CD4-positive, alpha-beta T cell treated with Interleukin-17A for 4 hours (primary cell): Measurements from ENCODE around the gene MGARP.
"Not testable (repeated sequence)": the region's sequence is repeated elsewhere in the genome, so short reads cannot be mapped to it uniquely, and the experiment has no call there.

Source experiments
- DNase-seq: peaks from one replicate; pipeline ENCODE4 v3.0.0-alpha.2; 2020; ENCODE audit warnings: mixed read lengths

Gene MGARP

DNA sequence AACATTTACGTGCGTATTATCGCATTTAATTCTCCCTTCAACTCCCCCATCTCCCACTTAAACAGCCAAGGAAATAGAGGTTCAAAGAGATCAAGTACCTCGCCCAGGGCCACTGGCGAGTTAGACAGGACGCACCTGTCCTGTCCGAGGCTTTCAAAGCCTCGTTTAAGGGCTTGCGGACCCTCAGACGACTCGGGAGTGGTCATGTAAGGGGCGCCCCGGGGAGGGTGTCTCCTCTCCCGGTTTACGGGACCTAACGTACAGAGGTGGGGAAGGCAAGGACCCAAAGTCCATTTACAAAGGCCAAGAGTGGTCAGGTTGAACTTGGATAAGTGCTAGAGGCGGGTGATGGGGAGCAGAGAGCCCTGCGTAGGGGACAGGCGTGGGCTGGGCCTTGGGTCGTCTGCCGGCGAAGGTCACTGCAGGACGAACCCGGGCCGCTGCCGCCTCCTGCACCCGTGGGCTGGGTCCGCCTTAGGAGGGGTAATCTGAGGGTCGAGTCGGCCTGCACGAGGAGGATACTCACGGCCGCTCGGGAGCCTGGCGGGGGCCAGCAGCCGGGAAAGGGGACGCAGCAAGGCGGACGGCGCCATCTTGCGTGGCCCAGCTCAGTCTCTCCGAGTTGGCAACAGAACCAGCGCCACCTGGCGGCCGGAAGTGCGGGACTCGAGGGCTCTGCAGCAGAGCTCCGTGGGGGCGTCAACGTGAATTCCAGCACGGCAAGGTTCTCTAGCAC, 15.3 kb upstream of the MGARP start:
- peak; percentile 100 for DNase-seq

DNA sequence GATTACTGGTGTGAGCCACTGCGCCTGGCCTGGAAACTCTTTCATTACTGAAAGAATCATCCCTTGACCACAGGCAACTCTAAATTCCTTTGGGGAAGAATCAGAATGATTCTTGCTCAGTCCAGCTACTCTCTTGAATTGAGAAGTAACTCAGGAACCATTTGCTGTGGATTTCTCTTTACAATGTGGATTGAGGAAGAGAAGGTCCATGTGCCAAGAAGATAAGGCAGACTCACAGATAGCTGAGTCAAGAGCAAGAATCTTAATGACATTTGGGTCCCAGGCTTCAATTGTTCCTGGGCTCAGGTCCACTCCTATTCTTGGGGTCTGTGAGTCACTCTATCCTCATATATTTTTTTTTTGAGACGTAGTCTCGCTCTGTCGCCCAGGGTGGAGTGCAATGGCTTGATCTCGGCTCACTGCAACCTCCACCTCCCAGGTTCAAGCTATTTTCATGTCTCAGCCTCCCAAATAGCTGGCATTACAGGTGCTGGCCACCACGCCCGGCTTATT, 6.2 kb upstream of the MGARP start:
- no peak for DNase-seq

DNA sequence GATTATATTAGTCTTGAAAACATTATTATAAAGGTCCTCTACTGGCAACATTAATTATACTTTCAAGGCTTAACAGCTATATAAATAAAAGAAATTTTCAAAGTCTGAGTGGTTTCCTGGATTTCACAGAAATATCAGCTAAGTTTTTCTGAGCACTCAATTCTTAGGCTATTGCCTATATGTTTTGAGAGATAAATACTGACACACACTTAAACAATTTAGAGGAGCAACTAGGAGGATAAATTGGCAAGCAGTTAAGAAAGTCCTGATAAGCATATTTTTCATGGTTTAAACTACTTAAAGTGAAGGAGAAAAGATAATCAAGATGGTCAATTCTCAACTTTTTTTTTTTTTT, 2.7 kb upstream of the MGARP start:
- no peak for DNase-seq

DNA sequence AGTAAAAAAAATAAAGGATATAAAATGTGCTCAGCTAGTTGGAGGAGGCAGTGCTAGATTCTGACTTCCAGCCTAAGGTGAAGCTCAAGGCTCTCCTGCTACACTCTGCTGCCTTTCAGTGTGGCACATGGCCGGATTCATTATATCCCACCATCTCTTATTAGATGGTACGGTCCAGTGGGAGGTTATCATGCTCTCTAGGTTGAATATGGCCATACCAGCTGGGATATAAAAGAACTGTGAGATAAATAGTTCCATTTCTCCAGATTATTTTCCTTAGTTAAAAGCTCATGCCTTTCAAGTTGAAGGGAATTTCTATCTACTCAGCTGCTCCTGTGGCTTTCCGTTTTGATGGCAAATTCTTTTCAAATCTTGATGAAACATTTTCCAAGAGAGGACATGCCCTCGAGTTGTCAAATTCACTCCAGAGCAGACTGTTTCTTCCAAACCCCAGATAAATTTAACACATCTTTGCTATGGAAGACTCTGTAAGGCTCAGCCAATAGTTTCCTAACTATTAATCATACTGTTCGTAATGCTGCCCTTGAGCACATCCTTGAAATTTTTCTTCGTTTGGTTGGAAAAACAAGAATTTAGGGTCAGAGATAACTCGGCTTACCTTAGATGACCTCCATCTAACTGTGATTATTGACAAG, 2.2 kb upstream of the MGARP start:
- DNase-seq, result no peak

DNA sequence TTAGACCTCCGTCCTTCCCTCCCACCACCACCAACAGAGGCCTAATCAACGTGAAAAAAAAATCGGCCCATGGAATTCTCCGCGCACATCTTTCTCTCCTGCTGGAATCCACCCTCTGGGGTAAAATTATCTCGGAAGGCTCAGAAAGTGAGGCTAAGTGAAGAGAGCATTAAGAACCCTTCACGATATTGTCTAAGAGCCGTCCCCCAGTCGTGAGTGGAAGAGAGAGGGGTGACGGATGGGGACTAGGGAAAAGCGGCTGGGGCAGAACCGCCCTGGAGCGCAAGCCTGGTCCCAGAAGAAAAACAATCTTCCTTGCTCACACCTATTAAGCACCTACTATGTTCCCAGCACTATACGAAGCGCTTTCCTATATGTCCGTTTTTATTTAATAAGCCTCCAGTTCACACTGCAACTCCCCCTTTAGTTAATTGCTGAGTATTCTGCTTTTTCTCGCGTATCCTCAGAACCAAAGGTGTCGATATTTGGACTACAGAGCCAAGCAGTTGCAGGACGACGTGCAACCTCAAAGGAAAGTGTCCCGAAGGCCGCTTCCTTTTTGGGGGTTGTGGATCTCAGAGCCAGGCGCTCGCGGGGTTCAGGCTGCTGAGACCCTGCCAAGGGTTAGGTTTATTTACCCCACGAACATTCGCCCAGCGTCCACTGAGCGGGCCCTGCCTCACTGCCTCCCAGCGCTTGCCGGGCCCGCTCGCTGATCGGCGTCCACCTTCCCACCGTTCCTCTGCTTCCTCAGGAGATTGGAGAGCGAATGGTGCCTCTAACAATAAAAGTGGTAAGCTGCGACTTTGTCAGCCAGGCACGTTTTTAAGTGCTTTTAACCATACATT, 889 bp downstream of the MGARP start:
- peak; percentile 11 for DNase-seq

DNA sequence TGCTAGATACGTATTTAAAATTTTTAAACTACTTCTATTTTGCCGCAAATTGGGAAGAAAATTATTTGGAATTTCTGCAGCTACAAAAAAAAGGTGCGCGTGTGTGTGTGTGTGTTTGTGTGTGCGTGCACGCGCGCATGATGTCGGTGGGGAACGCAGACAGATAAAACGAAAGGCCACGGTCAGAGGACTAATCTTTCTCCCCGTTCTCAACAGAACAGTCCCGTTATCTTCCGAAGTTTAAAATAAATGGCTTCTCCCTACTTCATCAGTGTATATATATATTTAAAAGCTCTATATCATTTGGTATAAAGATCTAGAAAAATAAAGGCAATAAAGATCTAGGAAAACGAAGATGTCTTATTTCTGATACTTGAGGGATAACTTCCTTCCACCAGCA, 1.5 kb downstream of the MGARP start:
- DNase-seq, result no peak

DNA sequence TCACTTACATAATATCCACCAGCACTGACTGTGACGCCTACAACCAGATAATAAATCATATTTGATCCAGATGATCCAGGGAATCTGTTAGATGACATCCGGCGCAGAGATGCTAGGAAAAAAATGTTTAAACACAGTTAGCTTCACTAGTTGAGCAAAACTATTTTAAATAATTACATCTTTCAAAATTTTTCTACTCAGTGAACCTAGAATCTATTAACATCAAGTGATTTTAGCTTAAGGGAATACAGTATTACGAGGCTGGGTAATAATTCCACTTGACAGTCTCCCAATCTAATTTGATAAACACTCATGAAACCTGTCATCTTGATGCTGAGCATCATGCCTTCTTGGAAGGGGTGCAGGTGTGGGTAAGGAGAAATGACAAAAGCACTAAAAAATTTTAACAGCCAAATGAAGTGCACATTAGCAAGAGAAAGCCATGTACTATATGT, 4.7 kb downstream of the MGARP start:
- DNase-seq, result no peak

DNA sequence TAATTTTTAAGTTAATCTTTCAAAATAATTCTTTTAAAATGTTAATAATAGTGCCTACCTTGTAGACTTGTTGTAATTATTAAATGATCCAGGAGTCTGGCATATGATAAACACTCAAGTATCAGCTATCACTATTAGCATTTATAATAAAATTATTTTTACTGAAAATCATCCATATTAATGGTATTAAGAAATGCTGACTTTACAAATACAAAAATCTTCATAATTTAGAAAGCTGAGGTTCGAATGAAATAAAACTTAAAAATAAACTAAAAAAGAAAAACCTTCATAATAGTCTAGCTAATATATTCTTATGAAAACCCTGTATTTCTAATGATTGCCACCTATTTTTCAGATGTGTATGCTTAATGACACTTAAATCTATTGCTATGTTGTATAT, 5.2 kb downstream of the MGARP start:
- no peak for DNase-seq

DNA sequence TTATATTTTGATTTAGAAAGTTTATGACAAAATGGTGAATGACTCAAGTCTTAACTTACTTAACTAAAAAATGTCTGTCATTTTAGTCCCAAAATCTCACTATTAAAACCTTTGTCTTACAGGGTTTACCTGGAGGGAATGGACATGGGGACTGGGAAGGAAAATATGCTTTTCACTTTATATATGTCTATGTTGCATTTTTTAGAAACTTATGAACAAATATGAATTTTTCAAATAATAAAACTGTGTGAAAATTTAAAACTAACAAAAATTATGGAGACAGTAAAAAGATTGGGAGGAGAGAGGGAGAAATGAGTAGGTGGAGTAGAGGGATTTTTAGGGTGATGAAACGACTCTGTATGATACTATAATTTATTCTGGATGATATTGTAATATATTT, 6.2 kb downstream of the MGARP start:
- DNase-seq, result no peak

DNA sequence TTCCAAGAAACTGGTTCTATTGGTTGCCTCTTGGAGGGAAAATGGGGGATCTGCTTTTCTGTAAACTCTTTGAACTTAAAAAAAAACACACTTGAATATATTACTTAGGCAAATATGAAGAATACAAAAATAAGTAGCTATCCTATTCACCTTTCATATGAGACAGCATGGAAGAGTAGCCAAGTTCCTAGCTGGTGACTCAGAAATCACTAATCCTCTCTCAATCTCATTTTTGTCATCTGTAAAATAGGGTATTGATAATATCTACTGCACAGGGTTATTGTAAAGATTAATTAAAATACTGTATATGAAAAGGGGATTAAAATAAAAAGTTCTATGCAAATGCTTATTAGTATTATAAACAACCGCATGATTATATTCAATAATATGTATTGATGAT, 12.7 kb downstream of the MGARP start:
- DNase-seq, result no peak

DNA sequence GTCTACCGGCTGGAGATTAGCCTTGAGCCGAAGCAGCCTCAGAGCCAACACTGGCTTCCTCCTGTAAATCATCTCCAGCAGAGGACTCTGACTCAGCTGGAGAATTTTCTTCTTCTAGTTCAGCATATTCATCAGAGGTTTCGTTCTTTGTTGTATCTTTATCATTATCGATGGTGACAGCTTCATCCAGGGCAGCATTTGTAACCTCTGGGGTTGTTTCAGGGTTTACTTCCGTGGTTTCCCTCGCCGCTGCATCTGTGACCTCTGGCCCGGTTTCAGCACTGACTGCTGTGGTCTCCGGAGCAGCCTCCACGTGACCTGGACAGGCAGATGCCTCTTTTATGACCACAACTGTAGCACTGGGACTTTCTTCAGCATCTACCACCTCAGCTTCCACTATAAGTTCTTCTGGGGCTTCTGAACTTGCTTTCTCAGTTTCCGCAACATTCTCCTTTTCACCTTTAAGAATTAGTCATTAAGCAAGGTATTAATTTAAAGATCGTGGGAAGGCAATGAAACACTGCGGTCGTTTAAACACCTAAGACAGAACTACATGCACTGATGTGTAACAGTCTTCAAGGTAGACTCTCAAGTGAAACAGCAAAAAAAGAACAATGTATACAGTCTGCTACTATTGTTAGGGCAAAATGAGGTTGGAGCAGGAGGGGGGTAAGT, 13.3 kb downstream of the MGARP start:
- peak; percentile 66 for DNase-seq

DNA sequence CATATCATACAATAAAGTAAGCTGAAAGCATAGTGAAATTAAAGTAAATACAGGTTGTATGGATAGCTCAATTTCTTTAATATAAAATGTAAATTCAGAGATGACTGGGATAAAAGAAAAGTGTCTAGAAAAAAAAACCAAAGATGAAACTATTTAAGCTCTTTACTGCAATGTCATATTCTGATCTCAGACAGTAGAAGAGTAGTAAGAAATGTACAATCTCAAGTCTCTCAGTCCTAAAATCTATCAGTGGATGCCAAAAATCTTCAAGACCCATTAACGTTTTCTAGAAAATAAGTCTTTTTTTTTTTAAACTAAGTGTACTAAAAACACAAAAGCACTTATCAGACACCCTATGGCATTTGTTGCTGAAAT, 13.8 kb downstream of the MGARP start:
- no peak for DNase-seq

DNA sequence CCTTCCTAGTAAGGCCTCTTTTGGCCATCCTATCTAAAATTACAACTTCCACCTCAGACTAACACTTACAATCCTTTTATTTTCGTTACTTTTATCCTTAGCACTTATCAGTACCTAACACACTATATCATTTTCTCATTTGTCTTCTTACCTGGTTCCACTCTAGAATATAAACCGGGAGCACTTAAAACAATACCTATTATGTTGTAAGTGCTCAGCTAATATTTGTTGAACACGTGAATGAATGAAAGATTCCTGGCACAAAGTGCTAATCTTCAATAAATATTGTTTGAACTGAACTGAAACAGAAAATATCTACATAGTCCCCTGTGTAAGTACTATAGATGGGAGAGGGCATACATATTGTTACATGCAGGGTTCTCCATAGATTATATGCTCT, 14.4 kb downstream of the MGARP start:
- DNase-seq, result no peak

DNA sequence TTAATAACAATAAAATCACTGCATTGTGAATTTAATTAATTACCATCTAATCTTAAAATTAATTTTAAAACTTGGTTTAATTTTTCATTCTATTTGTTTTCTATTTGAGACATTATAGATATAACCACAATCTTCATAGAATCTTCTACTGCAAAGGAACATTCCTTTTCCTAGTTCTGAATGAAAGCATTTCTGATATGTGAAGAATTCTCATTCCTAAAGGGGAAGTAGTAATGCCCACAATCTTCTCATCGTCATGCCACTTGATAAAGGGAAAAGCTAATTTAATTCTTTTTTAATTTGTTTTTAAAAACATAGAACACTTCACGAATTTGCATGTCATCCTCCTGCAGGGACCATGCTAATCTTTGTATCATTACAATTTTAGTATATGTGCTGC, 23.7 kb downstream of the MGARP start:
- DNase-seq, result no peak

DNA sequence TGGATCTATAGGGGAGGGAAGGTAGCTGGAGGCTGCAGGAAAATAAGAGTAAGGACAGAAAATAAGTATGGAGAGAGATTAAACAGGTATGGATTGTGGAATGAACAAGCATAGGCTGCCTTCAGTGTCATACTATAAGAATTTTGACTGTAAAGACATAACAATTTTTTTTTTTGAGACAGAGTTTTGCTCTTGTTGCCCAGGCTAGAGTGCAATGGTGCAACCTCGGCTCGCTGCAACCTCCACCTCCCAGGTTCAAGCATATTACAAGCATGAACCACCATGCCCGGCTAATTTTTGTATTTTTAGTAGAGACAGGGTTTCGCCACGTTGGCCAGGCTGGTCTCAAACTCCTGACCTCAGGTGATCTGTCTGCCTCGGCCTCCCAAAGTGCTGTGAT, 24.4 kb downstream of the MGARP start:
- DNase-seq, result not testable (repeated sequence)

DNA sequence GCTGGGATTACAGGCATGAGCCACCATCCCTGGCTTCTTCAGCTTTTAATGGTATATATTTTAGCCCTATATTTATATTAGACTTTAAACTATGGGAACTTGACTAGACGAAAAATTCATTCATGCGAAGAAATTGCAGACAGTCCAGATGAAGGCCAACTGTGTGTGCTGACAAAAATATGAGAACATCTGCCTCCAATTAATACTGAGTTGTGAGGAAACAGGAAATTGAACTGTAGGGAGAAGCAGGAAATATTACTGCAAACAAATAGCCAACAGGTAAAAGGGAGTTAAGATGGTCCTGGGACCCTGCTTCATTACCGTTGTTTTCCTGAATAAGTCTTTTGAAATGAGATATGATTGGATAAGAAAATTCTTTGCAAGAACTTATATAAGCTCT, 26.3 kb downstream of the MGARP start:
- no peak for DNase-seq

DNA sequence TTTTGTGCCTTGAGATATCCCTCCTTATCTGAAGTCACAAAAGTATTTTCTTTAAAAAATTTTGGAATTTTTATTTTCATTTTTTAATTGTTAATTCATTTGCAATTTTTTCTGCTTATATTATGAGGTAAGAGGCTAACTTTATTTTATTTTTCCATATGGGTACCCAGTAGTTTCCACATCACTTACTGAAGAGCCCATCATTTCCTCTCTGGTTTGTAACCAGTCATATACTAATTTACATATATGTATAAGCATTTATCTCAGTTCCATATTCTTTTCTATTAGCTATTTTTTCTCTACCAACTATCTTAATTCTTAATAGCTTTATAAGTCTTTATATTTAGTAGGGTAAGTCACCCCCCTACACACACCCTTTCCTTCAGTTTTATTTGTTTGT, 27.0 kb downstream of the MGARP start:
- DNase-seq, result no peak

DNA sequence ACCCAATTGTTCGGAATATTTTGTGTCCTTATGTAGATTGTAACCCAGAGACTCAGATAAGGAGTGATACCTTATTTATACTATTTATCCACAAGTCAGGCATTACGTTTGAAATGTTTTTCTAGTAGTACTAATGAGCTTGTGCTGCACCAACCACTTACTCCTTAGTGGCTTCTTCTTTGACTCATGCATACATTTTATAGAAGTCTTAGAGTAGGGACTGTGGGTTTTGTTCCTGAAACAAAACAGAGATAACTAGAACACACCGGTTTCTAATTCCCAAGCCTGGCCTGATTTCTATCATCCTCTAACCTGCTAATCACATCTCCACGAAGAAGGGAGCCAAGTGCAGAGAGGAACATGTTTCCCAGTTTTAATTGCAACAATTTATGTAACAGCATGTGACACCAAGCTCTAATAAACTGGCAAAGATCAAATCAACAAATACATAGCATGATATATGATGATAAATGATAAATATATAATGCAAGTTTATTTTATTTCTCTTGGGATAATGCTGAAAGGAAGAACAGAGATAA, 32.3 kb downstream of the MGARP start:
- DNase-seq, result no peak

DNA sequence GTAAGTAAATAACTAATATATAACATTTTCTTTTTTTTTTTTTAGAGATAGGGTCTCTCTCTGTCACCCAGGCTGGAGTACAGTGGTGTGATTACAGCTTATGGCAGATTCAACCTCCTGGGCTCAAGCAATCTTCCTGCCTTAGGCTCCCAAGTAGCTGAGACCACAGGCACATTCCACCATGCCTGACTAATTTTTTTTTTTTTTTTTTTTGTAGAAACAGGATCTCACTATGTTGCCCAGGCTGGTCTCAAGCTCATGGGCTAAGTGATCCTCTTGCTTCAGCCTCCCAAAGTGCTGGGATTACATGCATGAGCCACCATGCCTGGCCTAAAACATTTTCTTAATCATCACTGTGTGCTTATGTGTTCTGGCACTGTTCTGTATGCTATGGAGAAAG, 32.8 kb downstream of the MGARP start:
- DNase-seq, result no peak

DNA sequence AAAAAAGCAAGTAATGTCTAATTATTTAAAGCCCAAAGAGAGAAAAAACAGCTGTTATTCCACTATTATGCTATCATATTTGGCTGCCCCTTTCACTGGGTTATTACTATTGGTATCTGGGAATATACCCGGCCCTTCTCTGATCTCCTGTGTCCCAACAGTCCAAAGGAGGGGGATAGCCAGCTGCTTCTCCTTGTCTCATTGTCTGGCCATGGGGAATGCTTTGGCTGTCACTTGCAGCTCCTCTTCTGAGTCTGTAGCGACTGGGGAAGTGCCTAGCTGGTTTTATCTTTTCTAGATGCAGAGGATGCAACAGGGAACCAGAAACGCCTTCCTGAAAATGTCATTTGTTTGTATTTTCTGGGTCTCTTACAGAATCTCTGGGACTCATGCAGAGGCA, 33.9 kb downstream of the MGARP start:
- DNase-seq, result no peak

DNA sequence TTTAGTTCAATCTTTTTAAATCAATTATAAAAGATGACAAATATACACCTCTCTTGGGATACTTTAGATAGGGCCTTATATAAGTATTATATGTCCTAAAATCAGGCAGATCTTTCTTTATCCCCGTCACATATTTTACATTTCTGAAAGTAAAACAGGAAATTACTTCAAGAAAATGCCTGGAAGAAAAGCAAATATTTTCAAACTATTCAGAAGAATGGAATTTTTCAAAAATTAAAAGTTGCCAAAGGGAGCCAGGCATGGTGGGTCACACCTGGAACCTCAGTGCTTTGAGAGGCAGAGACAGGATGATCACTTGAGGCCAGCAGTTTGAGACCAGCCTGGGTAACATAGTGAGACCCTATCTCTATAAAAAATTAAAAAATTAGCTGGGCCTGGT, 34.4 kb downstream of the MGARP start:
- no peak for DNase-seq

DNA sequence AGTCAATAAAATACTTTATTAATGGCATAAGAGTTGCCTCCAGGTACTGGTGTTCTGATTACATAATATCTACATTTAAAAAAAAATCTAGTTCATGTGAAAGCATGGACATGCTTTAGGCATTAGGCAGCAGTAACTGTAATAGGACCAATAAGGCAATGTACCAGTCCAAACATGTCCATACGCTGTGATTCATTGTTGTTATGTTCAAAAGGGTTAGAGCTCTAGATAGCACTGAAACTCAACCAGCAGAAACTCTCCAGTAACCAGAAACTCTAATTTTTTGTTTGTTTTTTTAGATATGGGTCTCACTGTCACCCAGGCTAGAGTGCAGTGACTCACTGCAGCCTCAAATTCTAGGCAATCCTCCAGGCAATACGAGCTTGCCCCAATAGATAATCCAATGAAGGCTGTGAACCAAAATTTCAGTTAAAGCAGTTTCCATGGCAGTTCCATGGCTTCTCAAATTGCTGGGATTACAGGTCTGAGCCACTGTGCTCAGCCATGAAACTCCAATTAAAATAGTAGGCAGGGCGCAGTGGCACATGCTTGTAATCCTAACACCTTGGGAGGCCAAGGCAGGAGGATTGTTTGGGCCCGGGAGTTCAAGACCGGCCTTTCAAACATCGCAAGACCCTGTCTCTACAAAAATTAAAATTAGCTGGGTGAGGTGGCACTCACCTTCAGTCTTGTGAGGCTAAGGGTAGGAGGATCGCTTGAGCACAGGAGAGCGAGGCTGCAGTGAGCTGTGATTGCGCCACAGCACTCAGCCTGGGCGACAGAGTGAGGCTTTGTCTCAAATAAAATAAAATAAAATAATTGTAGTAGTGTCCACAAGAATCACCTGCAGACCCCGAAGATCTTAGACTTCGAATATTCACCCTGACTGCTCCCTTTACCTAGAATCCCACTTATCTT, 36.3 kb downstream of the MGARP start:
- no peak for DNase-seq
